ENCODE data around the gene TMEM254.
"Not testable (repeated sequence)": the region's sequence is repeated elsewhere in the genome, so short reads cannot be mapped to it uniquely, and the experiment has no call there.

TMEM254 gene

DNA sequence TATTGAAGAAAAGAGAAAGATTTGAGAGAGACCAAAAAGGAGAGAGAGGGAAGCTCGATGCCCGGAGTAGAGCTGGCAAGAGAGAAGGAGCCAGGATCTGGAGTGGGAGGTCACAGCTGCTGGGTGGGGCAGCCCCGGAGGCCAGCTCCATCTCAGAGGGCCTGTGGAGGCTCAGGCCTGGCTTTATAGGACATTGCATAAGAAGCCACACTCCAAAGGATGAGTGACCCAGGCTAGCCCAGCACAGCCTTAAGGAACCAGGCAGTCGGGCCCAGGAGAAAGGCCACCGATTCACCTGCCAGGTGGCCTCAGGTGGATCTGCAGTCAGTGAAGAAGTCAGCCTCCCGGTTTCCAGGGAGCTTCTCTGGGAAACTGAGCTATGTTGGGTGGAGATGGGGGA, 54.7 kb downstream of the TMEM254 start:
- no peak for DNase-seq (ENCODE audit: low read depth)

DNA sequence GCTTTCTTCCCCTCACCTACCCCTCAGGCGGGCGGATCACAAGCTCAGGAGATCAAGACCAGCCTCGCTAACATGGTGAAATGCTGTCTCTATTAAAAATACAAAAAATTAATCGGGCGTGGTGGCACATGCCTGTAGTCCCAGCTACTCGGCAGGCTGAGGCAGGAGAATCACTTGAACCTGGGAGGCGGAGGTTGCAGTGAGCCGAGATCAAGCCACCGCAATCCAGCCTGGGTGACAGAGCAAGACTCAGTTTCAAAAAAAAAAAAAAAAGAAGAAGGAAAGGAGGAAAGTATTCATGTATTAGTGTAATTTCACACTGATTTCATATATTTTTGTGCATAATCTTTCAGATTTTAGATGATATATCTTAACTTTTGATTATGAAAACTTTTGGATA, 55.2 kb downstream of the TMEM254 start:
- DNase-seq (ENCODE audit: low read depth) = not testable (repeated sequence)

- no peak for DNase-seq (ENCODE audit: low read depth)
Measured at GRCh38 chr10:80136134-80136571, 57.7 kb downstream of the TMEM254 start.

- no peak for DNase-seq (ENCODE audit: low read depth)
Measured at GRCh38 chr10:80137031-80137862, 58.8 kb downstream of the TMEM254 start.

- no peak for DNase-seq (ENCODE audit: low read depth)
Measured at GRCh38 chr10:80137920-80138319, 59.5 kb downstream of the TMEM254 start.

DNA sequence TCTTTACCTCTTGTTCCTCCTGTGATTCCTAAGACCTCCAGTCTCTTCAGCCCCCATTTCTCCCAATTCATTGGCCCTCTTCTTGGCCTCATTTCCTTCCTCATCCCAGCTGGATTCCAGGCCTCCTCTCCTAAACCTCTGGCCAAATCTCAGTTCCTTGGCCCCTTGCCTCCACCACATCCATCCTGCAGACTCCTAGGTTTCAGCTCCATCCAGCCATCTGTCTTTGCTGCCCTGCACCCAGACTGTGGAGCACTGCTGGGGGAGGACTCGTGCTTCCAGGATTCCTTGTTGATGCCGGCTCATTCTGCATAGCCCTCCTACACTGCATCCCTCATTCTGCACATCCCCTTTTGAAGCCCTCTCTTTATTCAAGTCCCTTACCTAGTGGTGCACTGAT, 60.8 kb downstream of the TMEM254 start:
- DNase-seq (ENCODE audit: low read depth) = no peak

DNA sequence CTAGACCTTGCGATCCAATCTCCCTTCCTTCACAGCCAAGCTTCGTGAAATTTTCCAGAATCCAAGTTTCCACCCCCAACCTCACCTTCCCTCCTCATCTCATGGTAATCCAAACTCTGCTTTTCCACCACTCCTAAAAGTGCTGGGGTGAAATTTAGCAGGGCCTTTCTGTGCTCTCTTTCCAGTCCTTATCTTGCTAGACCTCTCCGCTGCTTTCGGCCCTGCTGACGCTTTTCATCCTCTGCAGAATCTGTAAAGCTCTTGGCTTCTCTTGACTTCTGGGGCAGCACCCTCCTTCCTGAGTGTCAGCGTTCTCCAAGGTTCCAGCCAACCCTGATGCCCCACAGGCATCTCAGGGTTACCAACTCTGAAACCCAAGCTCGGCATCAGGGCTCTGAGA, 61.8 kb downstream of the TMEM254 start:
- DNase-seq (ENCODE audit: low read depth) = no peak

DNA sequence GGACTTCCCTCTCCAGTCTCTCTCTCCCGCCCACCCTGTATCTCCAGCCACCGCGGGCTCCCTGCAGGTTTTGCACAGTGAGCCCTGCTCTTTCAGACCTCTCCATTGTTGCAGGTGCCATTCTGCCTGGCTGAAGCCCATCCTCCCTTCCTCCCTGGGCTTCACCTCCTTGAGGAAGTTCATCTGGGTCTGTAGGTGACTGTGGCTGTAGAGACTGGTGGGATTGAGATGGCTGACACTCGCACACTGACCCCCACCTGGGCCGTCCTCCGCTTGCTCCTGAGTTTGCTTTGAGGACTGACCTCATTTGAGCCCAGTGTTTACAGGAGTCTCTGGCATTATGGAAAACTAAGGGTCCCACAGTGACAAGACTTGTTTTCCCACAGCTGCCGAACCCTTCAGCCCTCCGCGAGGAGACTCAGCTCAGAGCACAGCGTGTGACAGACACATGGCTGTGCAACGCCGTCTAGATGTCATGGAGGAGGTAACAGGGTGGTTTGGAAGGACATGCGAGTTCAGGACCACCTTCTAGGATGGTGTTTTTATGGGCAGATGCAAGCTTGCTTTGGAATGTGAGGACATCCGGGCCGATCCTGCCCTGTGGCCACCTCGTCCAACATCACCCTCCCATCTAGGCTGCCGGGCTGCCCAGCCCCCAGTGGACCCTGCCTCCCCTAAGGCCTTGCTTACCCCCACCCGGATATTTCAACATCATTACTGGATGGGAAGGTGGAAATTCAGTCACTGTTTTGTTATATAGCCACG, 63.4 kb downstream of the TMEM254 start:
- DNase-seq (ENCODE audit: low read depth) = no peak

All from stimulated activated CD8-positive, alpha-beta memory T cell treated with anti-CD3 and anti-CD28 coated beads, Interleukin-7, amount 100 ng/mL, for 24 hours (primary cell).